ENCODE data around the gene A4GALT.
A peak's percentile ranks its signal among the peaks of the same experiment; 100 is the strongest.

The A4GALT gene

DNA sequence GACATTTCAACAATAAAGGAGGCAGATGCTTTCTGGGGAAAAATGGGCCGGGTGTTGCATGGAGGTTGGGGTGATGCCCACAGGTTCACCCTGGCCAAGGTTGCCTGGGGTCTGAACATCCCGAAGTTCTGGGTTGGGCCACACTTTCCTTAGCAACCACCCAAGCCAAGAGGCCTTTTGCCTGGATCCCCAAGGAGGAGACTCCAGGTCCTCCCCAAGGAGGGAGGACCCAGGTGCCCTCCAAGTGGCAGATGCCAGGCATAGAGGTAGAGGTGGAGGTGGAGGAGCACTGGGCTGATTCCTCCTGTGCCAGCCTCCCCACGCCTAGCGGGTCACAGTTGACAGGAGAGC, 72.7 kb downstream of the A4GALT start:
- DNase-seq: peak in 1 of 14 donors; percentile 23

DNA sequence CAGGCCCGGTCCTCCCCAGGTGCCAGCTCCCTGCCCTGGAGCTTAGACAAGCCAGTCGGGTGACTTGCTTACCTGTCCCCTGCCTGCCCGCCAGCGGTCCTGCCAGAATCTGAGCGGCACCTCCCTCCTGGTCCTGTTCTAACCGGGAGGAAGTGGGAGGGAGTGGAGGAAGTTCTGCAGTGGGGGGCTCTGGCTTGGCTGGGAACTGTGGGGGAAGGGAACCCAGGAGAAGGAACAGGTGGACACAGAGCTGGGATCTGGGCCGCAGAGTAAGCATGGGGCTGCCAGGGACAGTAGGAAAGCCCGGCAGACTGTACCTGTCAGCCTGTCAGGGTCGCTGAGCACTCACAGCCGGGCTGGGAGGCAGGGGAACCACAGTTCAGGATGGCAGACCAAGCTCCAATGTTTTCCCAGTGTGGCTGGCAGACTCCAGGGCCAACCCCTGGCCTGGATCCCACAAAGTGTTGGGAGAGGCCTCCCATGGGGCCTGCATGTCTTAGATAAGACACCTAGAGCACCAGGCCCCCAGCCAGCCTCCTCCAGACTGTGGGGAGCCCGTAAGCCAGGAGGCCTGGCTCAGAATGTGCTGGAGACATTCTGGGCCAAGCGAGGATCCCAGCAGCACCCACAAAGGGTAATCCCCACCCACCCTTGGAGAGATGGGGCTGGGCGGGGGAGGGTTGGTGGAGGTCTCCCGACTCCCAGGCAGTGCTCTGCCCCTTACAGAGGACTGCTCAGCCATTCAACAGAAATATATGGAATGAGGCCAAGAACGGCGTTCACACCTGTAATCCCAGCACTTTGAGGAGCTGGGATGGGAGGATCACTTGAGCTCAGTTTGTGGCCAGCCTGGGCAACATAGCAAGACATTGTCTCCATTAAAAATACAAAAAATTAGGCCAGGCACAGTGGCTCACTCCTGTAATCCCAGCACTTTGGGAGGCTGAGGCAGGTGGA, 73.8 kb downstream of the A4GALT start:
- DNase-seq: peak in 1 of 14 donors; percentile 56

DNA sequence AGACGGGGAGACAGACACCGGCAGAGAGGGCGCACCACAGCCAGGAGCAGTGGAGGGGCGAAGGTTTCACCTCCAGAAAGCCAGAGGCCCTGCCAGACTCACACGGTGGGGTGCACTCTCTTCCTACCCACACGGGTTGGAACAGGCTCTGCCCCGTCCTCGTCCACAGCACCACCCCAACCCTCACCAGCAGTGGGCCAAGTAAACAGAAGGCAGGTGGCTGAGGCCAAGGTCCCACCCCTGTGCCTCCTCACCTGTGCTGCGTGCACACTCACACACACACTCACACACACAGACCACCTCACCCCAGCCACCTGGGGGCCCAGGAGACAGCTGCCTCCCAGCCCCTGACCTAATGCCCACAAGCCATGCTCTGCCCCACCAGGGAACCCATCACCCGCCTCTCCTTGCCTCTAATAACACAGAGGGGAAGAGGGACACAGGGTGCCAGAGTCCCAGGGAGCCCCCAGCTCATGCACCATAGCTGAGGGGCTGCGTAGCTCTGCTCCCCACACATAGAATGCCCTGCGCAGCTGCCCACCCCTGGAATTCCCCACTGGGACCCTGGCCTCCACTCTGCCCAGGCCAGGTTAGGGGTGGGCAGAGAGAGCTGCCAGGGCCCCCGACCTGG, 74.6 kb downstream of the A4GALT start:
- peak in 1 of 14 donors; percentile 43 for DNase-seq

DNA sequence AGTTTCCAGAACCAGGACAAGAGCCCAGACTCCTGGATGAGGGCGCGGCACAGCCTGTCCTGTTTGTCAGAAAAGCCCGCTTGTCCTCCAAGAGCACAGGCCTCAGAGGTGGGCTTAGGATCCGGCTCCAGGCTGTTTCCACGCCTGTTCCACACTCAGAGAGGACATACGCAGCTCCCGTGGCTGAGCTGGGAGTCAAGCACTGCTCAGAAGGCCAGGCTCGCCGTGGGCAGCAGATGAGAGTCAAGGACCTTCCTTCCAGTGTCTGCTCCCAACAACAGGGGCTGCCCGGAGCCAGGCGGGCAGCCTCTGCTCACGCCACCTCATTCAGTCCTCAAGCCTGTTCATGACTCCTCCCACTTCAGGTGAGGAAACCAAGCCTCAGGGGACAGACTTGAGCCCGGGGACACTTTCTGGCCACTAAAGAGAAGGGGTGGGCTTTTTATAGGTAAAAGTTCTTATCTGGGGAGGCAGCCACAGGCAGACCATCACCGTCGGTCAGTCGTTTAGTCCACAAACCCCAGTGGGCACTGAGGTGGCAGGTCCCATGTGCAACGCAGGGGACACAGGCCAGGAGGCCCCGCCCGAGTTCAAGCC, 75.2 kb downstream of the A4GALT start:
- DNase-seq: peak in 2 of 14 donors; percentile 32 to 42

DNA sequence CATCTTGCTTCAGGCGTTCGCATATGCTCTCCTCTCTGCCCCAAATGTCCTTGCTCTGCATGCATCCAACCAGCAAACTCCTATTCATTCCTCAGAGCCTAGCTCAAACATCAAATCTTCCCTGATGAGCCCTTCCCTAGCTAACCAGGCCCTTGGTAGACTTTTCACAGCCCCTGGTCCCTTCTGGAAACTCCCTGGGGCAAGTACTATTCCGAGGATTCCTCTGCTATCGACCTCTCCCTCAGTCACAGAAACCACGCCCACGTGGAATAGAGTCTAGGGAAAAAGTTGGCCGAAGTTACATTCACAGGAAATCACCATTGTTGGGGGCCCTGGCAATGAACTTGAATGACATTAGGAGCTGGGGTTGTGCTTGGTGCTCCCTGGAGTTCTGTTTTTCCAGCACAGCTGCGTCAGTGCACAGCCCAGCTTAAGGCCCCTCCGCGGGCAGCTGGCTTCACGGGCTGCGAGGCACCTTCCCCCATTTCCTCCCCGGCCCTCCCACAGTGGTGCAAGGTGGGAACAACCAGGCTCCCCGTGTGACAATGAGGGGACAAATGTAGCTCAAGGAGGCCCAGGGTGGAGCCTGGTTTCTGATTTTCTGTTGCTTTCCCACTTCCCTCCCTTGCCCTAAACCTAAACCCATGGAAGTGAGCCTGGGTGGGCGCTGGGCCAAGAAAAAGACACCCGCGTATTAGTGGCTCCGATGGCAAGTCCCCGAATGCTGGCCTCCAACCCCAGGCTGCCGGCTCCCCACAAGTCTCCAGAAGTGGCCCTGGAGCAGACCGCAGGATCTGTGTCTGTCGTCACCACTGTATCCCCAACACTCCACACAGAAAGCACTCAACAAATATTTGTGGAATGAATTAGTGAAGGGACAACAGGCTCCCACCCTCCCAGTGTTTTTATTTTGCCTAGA, 76.0 kb downstream of the A4GALT start:
- DNase-seq: peak in 4 of 14 donors; percentile 14 to 42 (median 30)

DNA sequence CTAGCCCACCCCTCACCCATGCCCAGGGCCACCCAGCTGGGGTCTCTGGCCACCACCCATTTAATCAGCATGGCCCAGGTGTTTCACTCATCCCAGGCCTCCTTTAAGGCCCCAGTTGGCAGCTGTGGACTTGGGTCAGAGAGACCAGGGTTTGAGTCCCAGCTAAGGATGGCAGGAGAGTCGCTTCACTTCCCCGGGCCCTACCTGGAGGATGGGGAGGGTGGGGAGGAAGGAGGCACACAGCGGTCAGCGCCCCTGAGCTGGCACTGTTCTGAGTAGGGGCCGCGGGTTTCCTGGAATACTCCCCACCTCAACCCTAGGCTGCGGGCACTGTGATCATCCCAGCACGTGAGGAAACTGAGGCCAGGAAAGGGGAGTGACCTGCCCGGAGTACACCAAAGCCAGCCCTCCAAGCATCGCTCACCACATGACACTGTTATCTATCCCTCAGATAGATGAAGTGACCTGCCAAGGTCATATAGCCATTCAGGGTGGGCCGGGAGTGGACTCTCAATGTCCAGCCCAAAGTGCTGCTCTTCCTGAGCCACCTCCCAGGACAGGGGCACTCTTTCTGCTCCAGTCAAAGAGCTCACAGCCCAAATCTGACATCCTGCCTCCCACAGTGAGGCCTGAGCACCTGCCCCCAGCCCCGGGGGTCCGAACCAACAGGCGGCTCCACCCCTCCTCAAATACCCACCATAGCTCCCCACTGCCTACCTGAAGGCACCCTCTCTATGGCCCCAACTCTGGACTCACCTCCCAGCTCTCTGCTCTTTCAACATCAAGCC, 76.8 kb downstream of the A4GALT start:
- no peak for DNase-seq

DNA sequence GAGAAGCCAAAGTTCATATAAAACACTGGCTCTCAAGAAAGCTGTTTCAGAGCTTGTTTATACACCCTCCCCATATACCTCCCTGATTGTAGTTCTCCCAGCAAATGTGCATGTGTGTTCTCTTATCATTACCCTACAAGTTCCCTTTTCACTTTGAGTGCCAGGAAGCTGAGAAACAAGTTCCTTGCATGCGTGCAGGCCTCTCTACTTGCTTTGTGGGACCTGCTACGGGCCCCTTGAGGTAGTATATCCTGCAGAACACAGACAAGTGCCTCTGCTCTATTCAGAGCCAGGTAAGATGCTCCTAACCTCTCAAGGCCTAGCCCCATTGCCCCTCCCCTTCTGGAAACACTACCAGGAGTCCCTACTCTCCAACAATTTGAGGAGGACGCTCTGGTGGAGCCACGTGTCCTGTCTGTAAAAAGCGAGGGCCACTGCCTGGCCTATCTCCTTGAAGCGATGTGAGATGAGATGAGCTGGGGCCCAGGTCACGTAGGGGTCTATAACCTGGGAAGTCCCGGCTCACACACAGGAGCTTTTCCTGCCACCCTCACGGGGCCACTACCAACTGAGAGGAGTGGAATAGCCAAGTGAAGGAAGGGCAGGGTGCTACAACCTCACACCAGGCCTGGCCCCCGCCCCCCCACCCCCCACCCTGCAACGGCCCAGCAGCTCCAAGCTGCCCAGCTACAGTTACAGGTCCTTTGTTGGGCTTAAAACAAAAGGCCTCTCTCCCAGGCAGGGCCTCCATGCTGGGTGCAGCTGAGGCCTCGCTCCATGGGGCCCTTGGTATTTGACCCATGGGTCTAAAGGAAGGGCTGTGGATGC, 77.7 kb downstream of the A4GALT start:
- no peak for DNase-seq
